Endothelial cell of umbilical vein (primary cell): Measurements from ENCODE around the gene SHISA5. TPM values are rescaled to one million over a fixed set of nuclear protein-coding genes. Genes with fewer than 3 reads are reported as not detected.

Experiments
- BruUV-seq: library from RNA; stranded (reverse); fragments of 400-500 nt; replicated peaks from 2 replicates; lab custom pipeline; 2021; lab: Mats Ljungman, UMichigan
- CTCF ChIA-PET: fragments of 300-600, 350-600 bp; sonication (Branson Sonifier 250); formaldehyde crosslinking; loops from one replicate; lab custom pipeline; 2021; ENCODE audit warnings: antibody characterized with exemption, inconsistent platforms; lab: Charles Lee
- POLR2A ChIA-PET: fragments of 300-600, 350-600 bp; sonication (Branson Sonifier 250); formaldehyde crosslinking; loops from one replicate; lab custom pipeline; 2021; ENCODE audit warnings: antibody characterized with exemption, inconsistent platforms; lab: Charles Lee
- DNase-seq: peaks from one replicate; pipeline ENCODE4 v3.0.0-alpha.2; 2011; ENCODE audit warnings: low read depth, low spot score
- FAIRE-seq: peaks from 2 replicates; lab custom pipeline; 2011; peaks lifted over from hg19 to GRCh38; lab: Jason Lieb, UNC
- H2AFZ ChIP-seq: 2 replicates; pipeline ENCODE4 v1.6.0; 2012; ENCODE audit warnings: low read depth, low read length, control low read depth, inconsistent platforms
- H3K27ac ChIP-seq: 2 replicates; pipeline ENCODE4 v1.5.1; 2011; ENCODE audit warnings: low read depth, mild to moderate bottlenecking, control low read depth, low read length, moderate library complexity; ENCODE audit not compliant: insufficient read depth
- H3K27me3 ChIP-seq, 2 experiments: 2 replicates each; pipeline versions ENCODE4 v1.6.0 to v1.6.1; 2011; ENCODE audit warnings: low read length in 2 of 2, mixed read lengths in 1 of 2; ENCODE audit not compliant: control insufficient read depth in 2 of 2, insufficient read depth in 2 of 2
- H3K36me3 ChIP-seq, 2 experiments: 2 replicates in 1 of 2; 3 replicates in 1 of 2; pipeline ENCODE4 v1.5.1; 2011; ENCODE audit warnings: low read length in 2 of 2, mild to moderate bottlenecking in 1 of 2, moderate library complexity in 1 of 2; ENCODE audit not compliant: control insufficient read depth in 2 of 2, insufficient read depth in 2 of 2; ENCODE audit errors: extremely low read depth in 1 of 2
- H3K4me1 ChIP-seq: 3 replicates; pipeline ENCODE4 v1.5.1; 2011; ENCODE audit warnings: mild to moderate bottlenecking, low read length; ENCODE audit not compliant: control insufficient read depth, insufficient read depth; ENCODE audit errors: extremely low read depth
- H3K4me2 ChIP-seq: 2 replicates; pipeline ENCODE4 v1.6.1; 2011; ENCODE audit warnings: low read length, control low read depth, mixed read lengths; ENCODE audit not compliant: insufficient read depth
- H3K4me3 ChIP-seq, 3 experiments: fragments of 200-600 bp in 1 of 3; sonication (generic), shearing (Covaris generic) in 1 of 3; replicated peaks in 1 of 3; 2 replicates each; pipeline ENCODE4 v1.5.1; 2011 to 2016; ENCODE audit warnings: control low read depth in 3 of 3, low read length in 3 of 3, mild to moderate bottlenecking in 2 of 3, inconsistent platforms in 1 of 3, low read depth in 1 of 3, moderate library complexity in 1 of 3; ENCODE audit not compliant: insufficient read depth in 1 of 3
- H3K79me2 ChIP-seq: 2 replicates; pipeline ENCODE4 v1.6.0; 2012; ENCODE audit warnings: low read length, inconsistent platforms; ENCODE audit not compliant: control insufficient read depth, insufficient read depth
- H3K9ac ChIP-seq: replicated peaks from 2 replicates; pipeline ENCODE3; 2011; ENCODE audit warnings: low read length, control low read depth; ENCODE audit not compliant: insufficient read depth; ENCODE audit errors: extremely low read depth
- H3K9me1 ChIP-seq: replicated peaks from 3 replicates; pipeline ENCODE4 v1.6.0; 2011; ENCODE audit warnings: mild to moderate bottlenecking, low read length; ENCODE audit not compliant: control insufficient read depth, insufficient read depth; ENCODE audit errors: extremely low read depth
- H3K9me3 ChIP-seq: replicated peaks from 2 replicates; pipeline ENCODE4 v1.5.1; 2012; ENCODE audit warnings: low read length, inconsistent platforms; ENCODE audit not compliant: control insufficient read depth, insufficient read depth
- H4K20me1 ChIP-seq: replicated peaks from 2 replicates; pipeline ENCODE3; 2011; ENCODE audit warnings: mild to moderate bottlenecking, low read length; ENCODE audit not compliant: control insufficient read depth, insufficient read depth; ENCODE audit errors: extremely low read depth
- EZH2 ChIP-seq: IDR thresholded peaks from 2 replicates; pipeline ENCODE4 v1.6.1; 2012; ENCODE audit warnings: borderline replicate concordance, low read depth, mild to moderate bottlenecking, moderate library complexity, low read length, inconsistent platforms; ENCODE audit not compliant: severe bottlenecking
- FOS ChIP-seq: IDR thresholded peaks from 2 replicates; pipeline ENCODE4 v1.6.1; 2011; ENCODE audit warnings: mild to moderate bottlenecking, low read length, moderate library complexity, borderline replicate concordance; ENCODE audit not compliant: insufficient read depth
- GATA2 ChIP-seq: IDR thresholded peaks from 2 replicates; pipeline ENCODE4 v1.7.0; 2011; ENCODE audit warnings: low read depth, mild to moderate bottlenecking, moderate library complexity, mixed read lengths, low read length; ENCODE audit not compliant: insufficient read length, insufficient read depth
- JUN ChIP-seq: IDR thresholded peaks from 2 replicates; pipeline ENCODE4 v1.6.1; 2011; ENCODE audit warnings: borderline replicate concordance, low read depth; ENCODE audit not compliant: insufficient read length, insufficient read depth
- MYC ChIP-seq: IDR thresholded peaks from one replicate; pipeline ENCODE4 v1.6.1; 2011; ENCODE audit warnings: mild to moderate bottlenecking, low read depth, low read length
- POLR2AphosphoS5 ChIP-seq: IDR thresholded peaks from 2 replicates; pipeline ENCODE4 v1.6.1; 2012; ENCODE audit warnings: low read depth, mild to moderate bottlenecking, control low read depth, low read length, moderate library complexity; ENCODE audit not compliant: insufficient read depth
- dilution Hi-C: fragments of 300-500 bp; cut with MboI; formaldehyde crosslinking; loops from one replicate; pipeline ENCODE4 v1.15.0; 2019; ENCODE audit warnings: low sequenced_read_pairs; ENCODE audit not compliant: extremely low pct_ligation_motif_present
- intact Hi-C: fragments of 100-400 bp; cut with micrococcal nuclease; formaldehyde crosslinking; loops from one replicate; pipeline ENCODE4 v1.10.0; 2022
- polyA plus RNA-seq, 4 experiments: library from polyadenylated mRNA; depleted of rRNA in 3 of 4; stranded (reverse) in 3 of 4; unstranded in 1 of 4; fragments of >200 nt; gene quantifications; 2 replicates each; pipeline versions ENCODE4 v1.2.1 to v1.2.3, GENCODE V29; 2011 to 2012; ENCODE audit warnings: missing spikeins in 1 of 4
- total RNA-seq: library from RNA; stranded (reverse); gene quantifications from 2 replicates; pipeline ENCODE4 v1.2.3, GENCODE V29; 2021
- TF ChIP-seq, protein P1 (sequence below): IDR thresholded peaks from 2 replicates; pipeline ENCODE4 v1.6.1; 2011; ENCODE audit not compliant: insufficient read depth, insufficient read length
- TF ChIP-seq, protein P2 (sequence below), 2 donors: IDR thresholded peaks; 1 replicate in 1 of 2; 2 replicates in 1 of 2; pipeline ENCODE4 v1.5.1; 2011; ENCODE audit warnings: low read length in 2 of 2, mild to moderate bottlenecking in 2 of 2, moderate library complexity in 2 of 2, control low read depth in 1 of 2, inconsistent platforms in 1 of 2, low read depth in 1 of 2; ENCODE audit not compliant: insufficient read depth in 1 of 2; ENCODE audit errors: extremely low read depth in 1 of 2

SHISA5 gene
- total and polyA plus RNA-seq, 2 donors (not counting 3 experiments of a cell fraction or from before 2014, with no cell fraction given): 205 to 320 TPM

DNA sequence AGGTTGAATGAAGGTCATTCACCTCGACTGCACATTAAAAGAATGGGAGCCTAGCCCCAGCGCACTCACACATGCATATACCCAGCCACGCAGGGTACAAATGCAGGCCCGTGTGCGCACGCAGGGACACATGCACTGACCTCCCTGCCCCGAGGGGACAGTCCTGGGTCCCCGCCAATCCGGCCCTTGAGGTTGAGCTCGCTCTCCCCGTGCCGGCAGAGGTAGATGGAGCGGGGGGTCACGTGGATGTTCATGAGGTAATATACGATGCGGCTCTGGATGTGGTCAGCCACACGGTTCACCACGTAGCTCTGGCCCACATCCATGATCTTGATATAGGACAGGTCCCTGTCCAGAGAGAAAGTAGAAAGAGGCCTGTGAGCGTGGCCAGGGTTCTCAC is 32.1 kb upstream of the SHISA5 start:
- no peaks in the 10 kb centered on the region for H3K36me3 ChIP-seq
- no peaks in the 10 kb centered on the region for H3K79me2 ChIP-seq
- no peak overlapping the region for H3K4me2 ChIP-seq
- no peaks in the 10 kb centered on the region for H4K20me1 ChIP-seq
- TF ChIP-seq GATA2 (no peak), FOS (no peak), EZH2 (no peak), MYC (no peak)
- H3K9me3 ChIP-seq: no peaks in the 10 kb centered on the region
- ChIA-PET CTCF (interaction anchor here (0.8 to 1.4 kb wide), 3 partner anchors 13 to 135 kb away, joined by 3 to 4 read pairs (median 3); partner anchors contain the start of gene SLC26A6), POLR2A (interaction anchor here (0.6 kb wide), 1 partner anchor 25 kb away, joined by 4 read pairs; no protein-coding TSS in a partner anchor)
- BruUV-seq: no TSS peak
- intact Hi-C loops (no loop called here), dilution Hi-C loops (no loop called here)
- FAIRE-seq (no peak), DNase-seq (no peak)
- H3K27me3 ChIP-seq: no peaks in the 10 kb centered on the region
- no peak overlapping the region for H2AFZ ChIP-seq
- no peaks in the 10 kb centered on the region for H3K4me1 ChIP-seq
- H3K9me1 ChIP-seq: no peaks in the 10 kb centered on the region
- no peak overlapping the region for H3K4me3 ChIP-seq
- no peak overlapping the region for H3K9ac ChIP-seq
- H3K27ac ChIP-seq: no peak overlapping the region

DNA sequence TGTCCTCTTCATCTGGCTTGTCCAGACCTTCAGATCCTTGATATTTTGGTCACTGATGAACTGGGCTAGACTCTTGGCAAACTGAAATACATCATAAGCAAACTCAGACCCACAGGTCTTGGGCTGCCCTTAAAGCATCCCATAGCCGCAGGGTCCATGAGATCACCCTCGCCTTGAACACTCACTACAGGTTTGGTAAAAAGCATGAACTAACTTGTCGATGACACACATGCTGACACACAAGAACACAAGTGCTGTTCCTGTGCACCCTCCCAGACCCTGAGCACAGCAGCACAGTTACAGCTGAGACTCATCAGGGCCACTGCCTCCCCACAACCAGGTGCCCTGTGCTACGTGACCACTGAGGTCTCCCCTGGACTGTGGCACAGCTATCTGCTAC is 31.6 kb upstream of the SHISA5 start:
- CTCF ChIA-PET: interaction anchor here (1.0 kb wide), 1 partner anchor 100 kb away, joined by 3 read pairs; the partner anchor contains the start of gene SLC26A6
- Histone ChIP-seq H3K27ac (no peak overlapping the region), H4K20me1 (no peaks in the 10 kb centered on the region), H3K9me3 (no peaks in the 10 kb centered on the region), H3K9ac (no peak overlapping the region), H3K4me1 (no peaks in the 10 kb centered on the region), H3K36me3 (no peaks in the 10 kb centered on the region), H3K79me2 (no peaks in the 10 kb centered on the region), H3K4me2 (no peak overlapping the region), H2AFZ (no peak overlapping the region), H3K9me1 (no peaks in the 10 kb centered on the region), H3K4me3 (no peak overlapping the region), H3K27me3 (no peaks in the 10 kb centered on the region)
- BruUV-seq: no TSS peak
- TF ChIP-seq FOS (no peak), EZH2 (no peak), POLR2AphosphoS5 (no peak), JUN (no peak)
- TF ChIP-seq, protein P1, sequence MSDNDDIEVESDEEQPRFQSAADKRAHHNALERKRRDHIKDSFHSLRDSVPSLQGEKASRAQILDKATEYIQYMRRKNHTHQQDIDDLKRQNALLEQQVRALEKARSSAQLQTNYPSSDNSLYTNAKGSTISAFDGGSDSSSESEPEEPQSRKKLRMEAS: no peak
- TF ChIP-seq, protein P2, sequence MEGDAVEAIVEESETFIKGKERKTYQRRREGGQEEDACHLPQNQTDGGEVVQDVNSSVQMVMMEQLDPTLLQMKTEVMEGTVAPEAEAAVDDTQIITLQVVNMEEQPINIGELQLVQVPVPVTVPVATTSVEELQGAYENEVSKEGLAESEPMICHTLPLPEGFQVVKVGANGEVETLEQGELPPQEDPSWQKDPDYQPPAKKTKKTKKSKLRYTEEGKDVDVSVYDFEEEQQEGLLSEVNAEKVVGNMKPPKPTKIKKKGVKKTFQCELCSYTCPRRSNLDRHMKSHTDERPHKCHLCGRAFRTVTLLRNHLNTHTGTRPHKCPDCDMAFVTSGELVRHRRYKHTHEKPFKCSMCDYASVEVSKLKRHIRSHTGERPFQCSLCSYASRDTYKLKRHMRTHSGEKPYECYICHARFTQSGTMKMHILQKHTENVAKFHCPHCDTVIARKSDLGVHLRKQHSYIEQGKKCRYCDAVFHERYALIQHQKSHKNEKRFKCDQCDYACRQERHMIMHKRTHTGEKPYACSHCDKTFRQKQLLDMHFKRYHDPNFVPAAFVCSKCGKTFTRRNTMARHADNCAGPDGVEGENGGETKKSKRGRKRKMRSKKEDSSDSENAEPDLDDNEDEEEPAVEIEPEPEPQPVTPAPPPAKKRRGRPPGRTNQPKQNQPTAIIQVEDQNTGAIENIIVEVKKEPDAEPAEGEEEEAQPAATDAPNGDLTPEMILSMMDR (IDR thresholded peaks at IDR 0.05; ENCODE audit: extremely low read depth in 1 of 2, insufficient read depth in 1 of 2, low read depth in 1 of 2, low read length in 2 of 2): no peak
- intact Hi-C loops (no loop called here), dilution Hi-C loops (no loop called here)
- POLR2A ChIA-PET: no interaction called here
- no peak for DNase-seq
- no peak for FAIRE-seq
